Activated CD4-positive, alpha-beta T cell treated with anti-CD3 and anti-CD28 coated beads, Interleukin-2, amount 50 U/mL, for 48 hours (primary cell): ENCODE measurements around the gene GDPD1.
"Not testable (repeated sequence)": the region's sequence is repeated elsewhere in the genome, so short reads cannot be mapped to it uniquely, and the experiment has no call there.

ENCODE experiments used
- DNase-seq, 2 experiments: peaks; one replicate each; pipeline ENCODE4 v3.0.0-alpha.2; 2020

Gene GDPD1

GRCh38 chr17:59254742-59255141 lies 34.4 kb downstream of the GDPD1 start:
- no peak for DNase-seq

- DNase-seq: no peak
These were observed 36.8 kb downstream of the GDPD1 start for GRCh38 chr17:59257101-59257500.

- DNase-seq: no peak
These were observed 40.4 kb downstream of the GDPD1 start for GRCh38 chr17:59260722-59261121.

GRCh38 chr17:59266745-59267144 lies 46.4 kb downstream of the GDPD1 start:
- DNase-seq: no peak

GRCh38 chr17:59267776-59268175 lies 47.5 kb downstream of the GDPD1 start:
- no peak for DNase-seq

- no peak for DNase-seq
These were observed 55.3 kb downstream of the GDPD1 start for GRCh38 chr17:59275618-59276017.

- no peak for DNase-seq
These were observed 56.7 kb downstream of the GDPD1 start for GRCh38 chr17:59277031-59277430.

- no peak for DNase-seq
These were observed 58.1 kb downstream of the GDPD1 start for GRCh38 chr17:59278406-59278805.

- no peak for DNase-seq
These were observed 64.0 kb downstream of the GDPD1 start for GRCh38 chr17:59284317-59284716.

GRCh38 chr17:59287452-59287851 lies 67.1 kb downstream of the GDPD1 start:
- no peak for DNase-seq

GRCh38 chr17:59287891-59288290 lies 67.6 kb downstream of the GDPD1 start:
- no peak for DNase-seq

- no peak for DNase-seq
These were observed 69.6 kb downstream of the GDPD1 start for GRCh38 chr17:59289981-59290301.

- not testable (repeated sequence) for DNase-seq
These were observed 70.1 kb downstream of the GDPD1 start for GRCh38 chr17:59290302-59290998.

- DNase-seq: no peak
These were observed 71.8 kb downstream of the GDPD1 start for GRCh38 chr17:59292174-59292523.

GRCh38 chr17:59296190-59296589 lies 75.9 kb downstream of the GDPD1 start:
- DNase-seq: no peak

GRCh38 chr17:59298521-59298920 lies 78.2 kb downstream of the GDPD1 start:
- DNase-seq: no peak

- DNase-seq: no peak
These were observed 79.2 kb downstream of the GDPD1 start for GRCh38 chr17:59299400-59300092.

GRCh38 chr17:59300941-59301340 lies 80.6 kb downstream of the GDPD1 start:
- no peak for DNase-seq

GRCh38 chr17:59304811-59305210 lies 84.5 kb downstream of the GDPD1 start:
- DNase-seq: no peak

GRCh38 chr17:59310263-59310920 lies 90.1 kb downstream of the GDPD1 start:
- no peak for DNase-seq

- DNase-seq: peak; percentile 19 to 30
These were observed 90.7 kb downstream of the GDPD1 start for GRCh38 chr17:59311051-59311468.

GRCh38 chr17:59311521-59311920 lies 91.2 kb downstream of the GDPD1 start:
- DNase-seq: not testable (repeated sequence)

GRCh38 chr17:59315866-59316265 lies 95.6 kb downstream of the GDPD1 start:
- no peak for DNase-seq
